Measurements from ENCODE around the gene KCNIP4. TPM values are rescaled to one million over a fixed set of nuclear protein-coding genes. Genes with fewer than 3 reads are reported as not detected.

The KCNIP4 gene
- total and polyA plus RNA-seq, 2 donors (not counting 1 experiment from before 2014, with no cell fraction given) = not detected

DNA sequence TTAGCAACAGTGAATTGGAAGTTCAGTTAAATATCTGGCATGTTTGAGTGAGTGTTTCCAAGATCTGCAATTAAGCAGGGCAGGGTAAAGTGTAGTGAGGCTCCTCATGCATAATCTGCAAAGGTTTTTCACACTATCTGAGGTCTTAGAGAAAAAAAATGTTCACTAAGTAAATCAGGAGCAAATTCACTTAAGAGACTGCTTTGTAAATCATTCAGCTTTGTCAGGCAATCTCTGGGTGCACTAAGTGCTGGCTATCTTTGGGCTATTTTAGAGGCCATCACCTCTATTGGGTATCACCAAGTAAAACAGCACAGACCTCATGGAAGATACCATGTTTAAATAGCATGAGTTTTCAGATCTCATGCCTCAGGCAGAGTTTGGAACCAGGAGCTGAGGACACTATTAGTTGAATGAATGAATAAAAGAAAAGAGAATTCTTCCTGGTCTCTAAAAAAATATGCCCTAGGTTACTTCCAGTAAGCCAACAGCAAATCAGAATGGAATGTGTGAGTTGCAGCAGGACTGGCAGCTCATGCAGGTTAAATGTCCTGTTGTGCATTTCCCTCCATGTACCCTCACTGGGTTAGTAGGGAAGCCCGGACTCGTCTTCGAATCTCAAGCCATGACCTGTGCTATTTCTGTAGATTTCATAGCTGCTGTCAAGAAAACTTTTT, 195.3 kb downstream of the KCNIP4 start:
- Histone ChIP-seq H3K36me3 (replicated peaks in 1 of 2; ENCODE audit: control extremely low read depth in 1 of 2, control insufficient read depth in 1 of 2, extremely low read depth in 1 of 2, insufficient read depth in 2 of 2, low read length in 1 of 2) (no peaks in the 10 kb centered on the region), H3K4me2 (replicated peaks; ENCODE audit: low read depth, low read length, poor library complexity, severe bottlenecking) (no peak overlapping the region), H3K27ac (ENCODE audit: low read length in 2 of 2) (no peak overlapping the region), H3K4me3 (ENCODE audit: control extremely low read depth in 1 of 5, extremely low read depth in 1 of 5, insufficient read depth in 1 of 5, low read depth in 2 of 5, low read length in 4 of 5) (no peak overlapping the region), H3K27me3 (replicated peaks in 1 of 4; ENCODE audit: control extremely low read depth in 1 of 4, control insufficient read depth in 3 of 4, insufficient read depth in 4 of 4, low read length in 3 of 4) (no peaks in the 10 kb centered on the region), H3K9me3 (ENCODE audit: control extremely low read depth in 1 of 3, control insufficient read depth in 2 of 3, insufficient read depth in 1 of 3, low read length in 2 of 3) (no peaks in the 10 kb centered on the region), H4K20me1 (ENCODE audit: control insufficient read depth, insufficient read depth, low read length, poor library complexity, severe bottlenecking) (no peaks in the 10 kb centered on the region), H2AFZ (ENCODE audit: insufficient read depth, low read depth, low read length, poor library complexity, severe bottlenecking) (no peak overlapping the region), H3K9ac (ENCODE audit: low read length) (no peak overlapping the region), H3K4me1 (ENCODE audit: control insufficient read depth in 2 of 2, insufficient read depth in 2 of 2, low read length in 2 of 2) (no peaks in the 10 kb centered on the region), H3K79me2 (ENCODE audit: control insufficient read depth, insufficient read depth, low read length) (no peaks in the 10 kb centered on the region)
- ChIA-PET CTCF (interaction anchor here (0.6 to 1.4 kb wide), 2 partner anchors 12 to 636 kb away, joined by 3 to 4 read pairs; no protein-coding TSS in a partner anchor), POLR2A (no interaction called here)
- ATAC-seq (ENCODE audit: low read depth) (no peak), DNase-seq (no peak)
- Mint-ChIP-seq H3K4me3 (no peak overlapping the region), H3K9me3 (ENCODE audit: insufficient read depth) (no peaks in the 10 kb centered on the region), H3K4me1 (no peaks in the 10 kb centered on the region), H3K27ac (no peak overlapping the region), H3K27me3 (no peaks in the 10 kb centered on the region)
- 92% methylated on average over 3 of the region's 3 CpGs for WGBS (ENCODE audit: insufficient coverage)
- TF ChIP-seq, protein P1, sequence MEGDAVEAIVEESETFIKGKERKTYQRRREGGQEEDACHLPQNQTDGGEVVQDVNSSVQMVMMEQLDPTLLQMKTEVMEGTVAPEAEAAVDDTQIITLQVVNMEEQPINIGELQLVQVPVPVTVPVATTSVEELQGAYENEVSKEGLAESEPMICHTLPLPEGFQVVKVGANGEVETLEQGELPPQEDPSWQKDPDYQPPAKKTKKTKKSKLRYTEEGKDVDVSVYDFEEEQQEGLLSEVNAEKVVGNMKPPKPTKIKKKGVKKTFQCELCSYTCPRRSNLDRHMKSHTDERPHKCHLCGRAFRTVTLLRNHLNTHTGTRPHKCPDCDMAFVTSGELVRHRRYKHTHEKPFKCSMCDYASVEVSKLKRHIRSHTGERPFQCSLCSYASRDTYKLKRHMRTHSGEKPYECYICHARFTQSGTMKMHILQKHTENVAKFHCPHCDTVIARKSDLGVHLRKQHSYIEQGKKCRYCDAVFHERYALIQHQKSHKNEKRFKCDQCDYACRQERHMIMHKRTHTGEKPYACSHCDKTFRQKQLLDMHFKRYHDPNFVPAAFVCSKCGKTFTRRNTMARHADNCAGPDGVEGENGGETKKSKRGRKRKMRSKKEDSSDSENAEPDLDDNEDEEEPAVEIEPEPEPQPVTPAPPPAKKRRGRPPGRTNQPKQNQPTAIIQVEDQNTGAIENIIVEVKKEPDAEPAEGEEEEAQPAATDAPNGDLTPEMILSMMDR (IDR thresholded peaks at IDR 0.05) = no peak
- no peak for TF ChIP-seq EZH2 (IDR thresholded peaks at IDR 0.05; ENCODE audit: borderline replicate concordance, insufficient read depth, low read depth, low read length, poor library complexity, severe bottlenecking)
- intact Hi-C loops (cut with micrococcal nuclease) = no loop called here

DNA sequence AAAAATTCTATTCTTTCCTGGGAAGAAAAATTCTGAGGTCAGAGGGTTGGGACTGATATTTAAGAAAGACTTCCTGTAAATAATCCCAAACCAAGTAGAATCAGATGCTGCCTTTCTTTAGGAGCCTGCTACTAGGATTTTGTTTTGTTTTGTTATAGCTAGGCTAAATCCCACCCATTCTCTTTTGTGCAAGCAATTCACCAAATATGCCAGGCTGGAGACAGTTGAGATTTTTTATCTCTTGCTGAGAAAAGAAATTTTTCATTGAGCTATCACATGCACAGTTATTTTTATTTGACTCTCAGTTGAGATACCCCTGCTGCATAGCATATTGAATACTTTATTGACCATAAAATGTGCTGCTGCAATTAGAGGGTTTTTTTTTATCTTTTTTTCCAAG, 196.0 kb downstream of the KCNIP4 start:
- CTCF ChIA-PET = interaction anchor here (0.6 kb wide), 2 partner anchors 13 to 636 kb away, joined by 3 read pairs; no protein-coding TSS in a partner anchor
- no peaks in the 10 kb centered on the region for H3K9me3 Mint-ChIP-seq (ENCODE audit: insufficient read depth)
- Histone ChIP-seq H3K9me3 (ENCODE audit: control extremely low read depth in 1 of 3, control insufficient read depth in 2 of 3, insufficient read depth in 1 of 3, low read length in 2 of 3) (no peaks in the 10 kb centered on the region), H3K36me3 (replicated peaks in 1 of 2; ENCODE audit: control extremely low read depth in 1 of 2, control insufficient read depth in 1 of 2, extremely low read depth in 1 of 2, insufficient read depth in 2 of 2, low read length in 1 of 2) (no peaks in the 10 kb centered on the region), H3K4me1 (ENCODE audit: control insufficient read depth in 2 of 2, insufficient read depth in 2 of 2, low read length in 2 of 2) (no peaks in the 10 kb centered on the region), H3K79me2 (ENCODE audit: control insufficient read depth, insufficient read depth, low read length) (no peaks in the 10 kb centered on the region), H3K27me3 (replicated peaks in 1 of 4; ENCODE audit: control extremely low read depth in 1 of 4, control insufficient read depth in 3 of 4, insufficient read depth in 4 of 4, low read length in 3 of 4) (no peaks in the 10 kb centered on the region), H3K27ac (ENCODE audit: low read length in 2 of 2) (no peak overlapping the region), H3K4me3 (ENCODE audit: control extremely low read depth in 1 of 5, extremely low read depth in 1 of 5, insufficient read depth in 1 of 5, low read depth in 2 of 5, low read length in 4 of 5) (no peak overlapping the region), H2AFZ (ENCODE audit: insufficient read depth, low read depth, low read length, poor library complexity, severe bottlenecking) (no peak overlapping the region), H3K9ac (ENCODE audit: low read length) (no peak overlapping the region), H3K4me2 (replicated peaks; ENCODE audit: low read depth, low read length, poor library complexity, severe bottlenecking) (no peak overlapping the region), H4K20me1 (ENCODE audit: control insufficient read depth, insufficient read depth, low read length, poor library complexity, severe bottlenecking) (no peaks in the 10 kb centered on the region)
- TF ChIP-seq, protein P1 (IDR thresholded peaks at IDR 0.05) = no peak
- TF ChIP-seq EZH2 (IDR thresholded peaks at IDR 0.05; ENCODE audit: borderline replicate concordance, insufficient read depth, low read depth, low read length, poor library complexity, severe bottlenecking) = no peak
- H3K4me3 Mint-ChIP-seq = no peak overlapping the region
- DNase-seq (no peak), ATAC-seq (ENCODE audit: low read depth) (no peak)
- intact Hi-C loops (cut with micrococcal nuclease) = no loop called here
- H3K4me1 Mint-ChIP-seq = no peaks in the 10 kb centered on the region
- H3K27ac Mint-ChIP-seq = no peak overlapping the region
- H3K27me3 Mint-ChIP-seq = no peaks in the 10 kb centered on the region
- POLR2A ChIA-PET = no interaction called here
